Trophoblast cell (in vitro differentiated cells and primary cell): ENCODE data around the gene RPS19.

Experiments used
- DNase-seq, 2 donors: peaks; one replicate each; pipeline ENCODE4 v3.0.0-alpha.2; 2016
- H2AFZ ChIP-seq: 2 replicates; pipeline ENCODE4 v1.6.1; 2013; ENCODE audit warnings: low read length, moderate library complexity, mild to moderate bottlenecking; ENCODE audit not compliant: insufficient read depth, poor library complexity
- H2AK5ac ChIP-seq: 2 replicates; pipeline ENCODE4 v1.6.1; 2013; ENCODE audit warnings: mild to moderate bottlenecking, low read length
- H2BK120ac ChIP-seq: 2 replicates; pipeline ENCODE4 v1.6.1; 2013; ENCODE audit warnings: low read length, mild to moderate bottlenecking, moderate library complexity; ENCODE audit not compliant: insufficient read depth, poor library complexity
- H2BK12ac ChIP-seq: 2 replicates; pipeline ENCODE4 v1.6.1; 2013; ENCODE audit warnings: mild to moderate bottlenecking, low read length, moderate library complexity
- H2BK5ac ChIP-seq: 2 replicates; pipeline ENCODE4 v1.6.1; 2013; ENCODE audit warnings: low read length, low read depth, moderate library complexity, mild to moderate bottlenecking; ENCODE audit not compliant: poor library complexity
- H3K14ac ChIP-seq: 2 replicates; pipeline ENCODE4 v1.6.1; 2013; ENCODE audit warnings: mild to moderate bottlenecking, low read length
- H3K18ac ChIP-seq: 2 replicates; pipeline ENCODE4 v1.6.1; 2013; ENCODE audit warnings: mild to moderate bottlenecking, low read length
- H3K23ac ChIP-seq: 2 replicates; pipeline ENCODE4 v1.6.1; 2013; ENCODE audit warnings: low read length
- H3K27ac ChIP-seq: 2 replicates; pipeline ENCODE4 v1.5.1; 2013; ENCODE audit warnings: low read depth, mild to moderate bottlenecking, inconsistent platforms, low read length, moderate library complexity
- H3K27me3 ChIP-seq: 2 replicates; pipeline ENCODE4 v1.6.1; 2013; ENCODE audit warnings: inconsistent platforms, mild to moderate bottlenecking, low read length, moderate library complexity; ENCODE audit not compliant: insufficient read depth
- H3K36me3 ChIP-seq, 2 experiments: 1 replicate in 1 of 2; 2 replicates in 1 of 2; pipeline ENCODE4 v1.6.1; 2013; ENCODE audit warnings: low read length in 2 of 2, mild to moderate bottlenecking in 2 of 2, moderate library complexity in 1 of 2; ENCODE audit not compliant: insufficient read depth in 2 of 2, control insufficient read depth in 1 of 2
- H3K4ac ChIP-seq: 2 replicates; pipeline ENCODE4 v1.6.1; 2013; ENCODE audit warnings: low read depth, mild to moderate bottlenecking, low read length, moderate library complexity
- H3K4me1 ChIP-seq, 2 experiments: 1 replicate in 1 of 2; 2 replicates in 1 of 2; pipeline ENCODE4 v1.6.1; 2013; ENCODE audit warnings: low read length in 2 of 2, mild to moderate bottlenecking in 2 of 2, moderate library complexity in 1 of 2; ENCODE audit not compliant: insufficient read depth in 2 of 2, control insufficient read depth in 1 of 2
- H3K4me2 ChIP-seq: 2 replicates; pipeline ENCODE4 v1.6.1; 2013; ENCODE audit warnings: inconsistent platforms, mild to moderate bottlenecking, low read length, moderate library complexity
- H3K4me3 ChIP-seq: 2 replicates; pipeline ENCODE4 v1.5.1; 2013; ENCODE audit warnings: mild to moderate bottlenecking, low read depth, low read length, inconsistent platforms
- H3K79me1 ChIP-seq: one replicate; pipeline ENCODE4 v1.6.1; 2013; ENCODE audit warnings: low read length
- H3K79me2 ChIP-seq: 2 replicates; pipeline ENCODE4 v1.6.1; 2013; ENCODE audit warnings: low read length, mild to moderate bottlenecking; ENCODE audit not compliant: control insufficient read depth, insufficient read depth, poor library complexity
- H3K9ac ChIP-seq: 2 replicates; pipeline ENCODE4 v1.6.1; 2013; ENCODE audit warnings: mild to moderate bottlenecking, low read length
- H3K9me3 ChIP-seq: 2 replicates; pipeline ENCODE4 v1.6.1; 2013; ENCODE audit warnings: low read depth, mild to moderate bottlenecking, control low read depth, inconsistent platforms, low read length; ENCODE audit not compliant: insufficient read depth
- H4K12ac ChIP-seq: 2 replicates; pipeline ENCODE4 v1.6.1; 2013; ENCODE audit warnings: low read depth, mild to moderate bottlenecking, low read length, moderate library complexity
- H4K8ac ChIP-seq: 2 replicates; pipeline ENCODE4 v1.6.1; 2013; ENCODE audit warnings: low read depth, mild to moderate bottlenecking, low read length, moderate library complexity
- H4K91ac ChIP-seq: one replicate; pipeline ENCODE4 v1.6.1; 2013; ENCODE audit warnings: low read depth, mild to moderate bottlenecking, low read length, moderate library complexity
- WGBS: extraction: QIAGEN DNeasy Blood & Tissue Kit; methylation state at CpG from one replicate; pipeline ENCODE4 v1.1.7; 2013; ENCODE audit warnings: missing lambda C conversion rate; ENCODE audit not compliant: insufficient read length, insufficient coverage; ENCODE audit errors: extremely low coverage; 5-methylcytosine and 5-hydroxymethylcytosine counted together

RPS19 gene

DNA sequence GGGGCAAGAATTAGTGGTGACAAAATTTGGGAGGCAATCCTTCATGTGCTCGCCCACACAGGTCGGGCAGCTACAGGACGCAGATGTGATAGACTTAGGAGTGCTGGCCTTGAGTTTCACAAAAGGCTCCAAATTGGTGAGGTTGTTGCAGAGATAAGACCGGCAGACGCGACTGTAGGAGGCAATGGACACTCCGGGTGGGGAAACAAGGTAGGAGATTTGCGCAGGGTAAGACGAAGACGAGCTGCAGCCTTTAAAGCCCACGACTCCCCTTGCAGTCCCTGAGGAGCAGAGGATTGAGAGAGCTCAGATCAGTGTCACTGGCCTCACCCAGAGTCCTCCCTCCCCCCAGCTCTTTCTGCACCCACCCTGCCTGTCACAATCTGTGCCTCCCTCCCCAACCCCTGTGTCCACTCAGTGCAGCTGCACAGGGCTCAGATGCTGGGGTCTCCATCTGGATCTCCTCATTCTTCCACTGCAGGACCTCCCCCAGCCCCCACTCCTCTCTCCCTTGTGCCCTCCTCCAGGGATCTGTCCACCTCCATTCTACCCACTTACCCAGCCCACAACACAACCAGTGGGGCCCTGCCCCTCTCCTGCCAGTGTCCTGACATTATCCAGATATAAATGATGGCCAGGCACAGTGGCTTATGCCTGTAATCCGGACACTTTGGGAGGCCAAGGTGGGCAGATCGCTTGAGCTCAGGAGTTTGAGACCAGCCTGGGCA lies 21.9 kb upstream of the RPS19 start:
- H3K9ac ChIP-seq, result no peak overlapping the region
- no peaks in the 10 kb centered on the region for H3K79me2 ChIP-seq
- H2AK5ac ChIP-seq, result no peak overlapping the region
- DNase-seq, result no peak
- no peak overlapping the region for H4K12ac ChIP-seq
- H3K23ac ChIP-seq, result no peak overlapping the region
- no peaks in the 10 kb centered on the region for H3K36me3 ChIP-seq
- H3K27me3 ChIP-seq, result no peaks in the 10 kb centered on the region
- no peak overlapping the region for H4K8ac ChIP-seq
- no peak overlapping the region for H3K4me3 ChIP-seq
- H3K4ac ChIP-seq, result no peak overlapping the region
- no peak overlapping the region for H4K91ac ChIP-seq
- H3K79me1 ChIP-seq, result no peaks in the 10 kb centered on the region
- H2BK5ac ChIP-seq, result no peak overlapping the region
- H3K14ac ChIP-seq, result no peak overlapping the region
- no CpG with 5 or more reads among the region's 13 CpGs for WGBS
- no peak overlapping the region for H2BK120ac ChIP-seq
- H2BK12ac ChIP-seq, result no peak overlapping the region
- no peaks in the 10 kb centered on the region for H3K9me3 ChIP-seq
- H3K18ac ChIP-seq, result no peak overlapping the region
- no peak overlapping the region for H2AFZ ChIP-seq
- no peak overlapping the region for H3K4me2 ChIP-seq
- H3K27ac ChIP-seq, result no peak overlapping the region
- no peaks in the 10 kb centered on the region for H3K4me1 ChIP-seq

DNA sequence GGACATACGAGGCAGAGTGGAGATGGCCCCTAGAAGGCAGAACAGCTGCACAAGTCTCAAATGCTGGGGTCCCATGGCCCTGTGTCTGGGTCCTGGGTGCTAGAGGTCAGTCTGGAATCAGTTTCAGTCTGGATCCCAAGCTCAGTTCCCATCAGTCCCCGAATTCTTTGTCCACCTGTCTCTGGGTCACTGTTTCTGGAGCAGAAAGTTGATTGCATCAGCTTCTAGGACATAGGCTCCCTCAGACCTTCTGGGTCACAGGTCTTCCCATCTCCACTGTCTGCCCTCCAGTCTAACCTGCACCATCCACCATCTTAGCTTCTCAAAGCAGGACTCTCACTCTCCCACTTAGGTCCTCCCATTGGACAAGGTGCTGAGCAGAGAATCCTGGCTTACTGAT lies 20.8 kb upstream of the RPS19 start:
- H3K9me3 ChIP-seq, result no peaks in the 10 kb centered on the region
- no peak for DNase-seq
- no peak overlapping the region for H4K91ac ChIP-seq
- no peaks in the 10 kb centered on the region for H3K79me2 ChIP-seq
- no peak overlapping the region for H2BK5ac ChIP-seq
- H3K9ac ChIP-seq, result no peak overlapping the region
- no peak overlapping the region for H4K8ac ChIP-seq
- no peak overlapping the region for H3K4ac ChIP-seq
- H2BK120ac ChIP-seq, result no peak overlapping the region
- WGBS, result no CpG with 5 or more reads among the region's 2 CpGs
- no peaks in the 10 kb centered on the region for H3K27me3 ChIP-seq
- H3K4me2 ChIP-seq, result no peak overlapping the region
- H4K12ac ChIP-seq, result no peak overlapping the region
- no peak overlapping the region for H3K23ac ChIP-seq
- H3K36me3 ChIP-seq, result no peaks in the 10 kb centered on the region
- H2BK12ac ChIP-seq, result no peak overlapping the region
- H2AK5ac ChIP-seq, result no peak overlapping the region
- no peaks in the 10 kb centered on the region for H3K4me1 ChIP-seq
- no peak overlapping the region for H3K18ac ChIP-seq
- no peak overlapping the region for H3K14ac ChIP-seq
- H3K27ac ChIP-seq, result no peak overlapping the region
- no peak overlapping the region for H2AFZ ChIP-seq
- no peak overlapping the region for H3K4me3 ChIP-seq
- H3K79me1 ChIP-seq, result no peaks in the 10 kb centered on the region

DNA sequence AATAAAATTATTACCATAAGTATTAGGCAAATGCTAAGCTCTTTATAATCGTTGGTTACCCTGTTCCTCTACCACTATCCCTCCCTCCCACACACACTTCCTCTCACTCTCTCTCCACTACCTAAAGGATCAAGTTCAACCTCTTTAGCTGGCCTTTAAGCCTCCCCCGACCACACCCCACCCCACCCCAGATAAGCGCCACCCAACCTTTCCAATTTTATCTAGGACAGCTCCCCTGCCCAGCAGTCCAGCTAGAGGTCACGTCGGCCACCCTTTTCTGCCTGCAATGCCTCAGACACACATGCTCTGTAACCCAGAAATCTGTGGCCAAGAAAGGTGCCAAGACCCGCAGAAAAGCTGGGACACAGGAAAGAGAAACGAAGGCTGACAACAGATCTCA lies 16.7 kb upstream of the RPS19 start:
- WGBS, result no CpG with 5 or more reads among the region's 7 CpGs
- no peak overlapping the region for H4K8ac ChIP-seq
- no peak for DNase-seq
- no peak overlapping the region for H3K9ac ChIP-seq
- H3K4me2 ChIP-seq, result no peak overlapping the region
- H3K4me1 ChIP-seq, result no peaks in the 10 kb centered on the region
- H2AFZ ChIP-seq, result no peak overlapping the region
- no peak overlapping the region for H2BK5ac ChIP-seq
- H2AK5ac ChIP-seq, result no peak overlapping the region
- H4K12ac ChIP-seq, result no peak overlapping the region
- H3K27me3 ChIP-seq, result no peaks in the 10 kb centered on the region
- H2BK12ac ChIP-seq, result no peak overlapping the region
- H3K79me1 ChIP-seq, result no peaks in the 10 kb centered on the region
- no peak overlapping the region for H4K91ac ChIP-seq
- H2BK120ac ChIP-seq, result no peak overlapping the region
- no peaks in the 10 kb centered on the region for H3K36me3 ChIP-seq
- no peaks in the 10 kb centered on the region for H3K79me2 ChIP-seq
- no peak overlapping the region for H3K4me3 ChIP-seq
- peaks cover 2% of the 10 kb centered on the region for H3K9me3 ChIP-seq
- no peak overlapping the region for H3K14ac ChIP-seq
- H3K27ac ChIP-seq, result no peak overlapping the region
- no peak overlapping the region for H3K4ac ChIP-seq
- H3K18ac ChIP-seq, result no peak overlapping the region
- no peak overlapping the region for H3K23ac ChIP-seq

DNA sequence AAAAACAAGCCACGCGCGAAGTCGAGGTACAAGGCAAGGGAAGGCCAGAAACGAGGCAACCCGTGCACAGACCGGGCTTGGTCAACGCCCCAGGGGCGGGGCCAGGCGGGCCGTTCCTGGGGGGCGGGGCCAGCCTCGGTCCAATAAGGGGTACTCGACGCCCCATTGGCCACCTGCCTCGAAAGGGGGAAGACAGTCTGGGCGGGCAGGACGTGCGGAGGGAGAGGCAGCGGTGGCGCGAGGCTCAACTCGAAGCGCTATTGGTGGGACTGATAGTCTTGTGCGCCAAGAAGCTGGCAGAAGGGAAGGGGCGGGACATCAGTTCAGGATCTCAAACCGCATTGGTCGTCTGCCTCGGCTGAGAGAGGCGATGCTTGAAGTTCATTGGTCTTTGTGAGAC lies 15.5 kb upstream of the RPS19 start, which contains the start of gene LYPD4:
Gene LYPD4, minus strand, starts transcription at position 83 of the 400 bp plus-strand sequence. CDS start 5,398 bp downstream, outside the sequence.
- Histone ChIP-seq H3K4me2 (no peak within 1 kb of the TSS), H2BK120ac (no peak within 1 kb of the TSS), H4K12ac (no peak within 1 kb of the TSS), H2BK12ac (no peak within 1 kb of the TSS), H2AFZ (no peak within 1 kb of the TSS), H3K4ac (no peak within 1 kb of the TSS), H3K79me1 (no peaks in the 10 kb centered on the region), H2AK5ac (no peak within 1 kb of the TSS), H3K18ac (no peak within 1 kb of the TSS), H3K23ac (no peak within 1 kb of the TSS), H3K36me3 (no peaks in the 10 kb centered on the region), H3K14ac (no peak within 1 kb of the TSS), H3K9me3 (peaks cover 2% of the 10 kb centered on the region), H2BK5ac (no peak within 1 kb of the TSS), H3K4me1 (no peaks in the 10 kb centered on the region), H3K27me3 (no peaks in the 10 kb centered on the region), H4K91ac (no peak within 1 kb of the TSS), H3K27ac (no peak within 1 kb of the TSS), H4K8ac (no peak within 1 kb of the TSS), H3K9ac (no peak within 1 kb of the TSS), H3K79me2 (no peaks in the 10 kb centered on the region), H3K4me3 (no peak within 1 kb of the TSS)
- no peak for DNase-seq
- no CpG with 5 or more reads among the region's 30 CpGs for WGBS
